ENCODE measurements around the gene APOBEC3B.

DNA sequence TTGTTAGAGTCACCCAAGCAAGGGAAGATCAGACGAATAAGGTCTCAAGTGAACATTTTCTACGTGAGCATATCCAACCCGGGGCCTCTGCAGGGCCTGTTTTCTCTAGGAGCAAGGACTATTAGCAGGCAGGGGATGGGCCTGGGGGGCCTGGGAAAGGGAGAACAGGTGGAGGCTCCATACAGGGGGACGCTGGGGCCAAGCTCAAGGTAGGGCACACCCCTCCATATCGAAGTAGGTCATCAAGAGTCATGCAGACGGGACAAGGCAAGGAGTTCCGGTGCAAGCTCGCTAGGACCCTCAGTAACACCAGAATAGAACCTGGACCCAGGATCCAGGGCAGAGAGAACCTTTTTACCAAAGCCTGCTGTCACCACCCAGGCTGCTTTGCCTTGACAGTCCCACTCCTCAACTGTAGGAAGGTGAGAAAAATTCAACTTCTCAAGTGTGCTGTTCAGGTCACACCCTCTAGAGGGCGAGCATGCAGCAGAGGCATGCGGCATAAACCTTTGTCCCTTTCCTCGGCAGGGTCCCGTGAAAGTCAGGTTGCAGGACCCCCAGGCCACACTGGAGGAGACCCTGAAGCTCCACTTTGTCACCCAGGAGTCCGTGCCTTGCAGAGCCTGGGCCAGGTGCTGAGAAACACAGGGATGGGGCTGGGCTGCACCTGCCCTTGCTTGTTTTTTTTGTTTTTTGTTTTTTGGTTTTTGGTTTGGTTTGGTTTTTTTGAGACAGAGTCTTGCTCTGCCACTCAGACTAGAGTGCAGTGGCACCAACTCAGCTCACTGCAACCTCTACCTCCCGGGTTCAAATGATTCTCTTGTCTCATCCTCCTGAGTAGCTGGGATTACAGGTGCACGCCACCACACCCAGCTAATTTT is 8.6 kb upstream of the APOBEC3B start:
- no peak for TF ChIP-seq POLR2A (IDR thresholded peaks at IDR 0.05)
- TF ChIP-seq, protein P1, sequence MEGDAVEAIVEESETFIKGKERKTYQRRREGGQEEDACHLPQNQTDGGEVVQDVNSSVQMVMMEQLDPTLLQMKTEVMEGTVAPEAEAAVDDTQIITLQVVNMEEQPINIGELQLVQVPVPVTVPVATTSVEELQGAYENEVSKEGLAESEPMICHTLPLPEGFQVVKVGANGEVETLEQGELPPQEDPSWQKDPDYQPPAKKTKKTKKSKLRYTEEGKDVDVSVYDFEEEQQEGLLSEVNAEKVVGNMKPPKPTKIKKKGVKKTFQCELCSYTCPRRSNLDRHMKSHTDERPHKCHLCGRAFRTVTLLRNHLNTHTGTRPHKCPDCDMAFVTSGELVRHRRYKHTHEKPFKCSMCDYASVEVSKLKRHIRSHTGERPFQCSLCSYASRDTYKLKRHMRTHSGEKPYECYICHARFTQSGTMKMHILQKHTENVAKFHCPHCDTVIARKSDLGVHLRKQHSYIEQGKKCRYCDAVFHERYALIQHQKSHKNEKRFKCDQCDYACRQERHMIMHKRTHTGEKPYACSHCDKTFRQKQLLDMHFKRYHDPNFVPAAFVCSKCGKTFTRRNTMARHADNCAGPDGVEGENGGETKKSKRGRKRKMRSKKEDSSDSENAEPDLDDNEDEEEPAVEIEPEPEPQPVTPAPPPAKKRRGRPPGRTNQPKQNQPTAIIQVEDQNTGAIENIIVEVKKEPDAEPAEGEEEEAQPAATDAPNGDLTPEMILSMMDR (IDR thresholded peaks at IDR 0.05), result peak in 11 of 12 donors; percentile 42 to 85 (median 67)
